B cell (primary cell): Measurements from ENCODE around the gene CFAP141. TPM values are rescaled to one million over a fixed set of nuclear protein-coding genes. Genes with fewer than 3 reads are reported as not detected.

Experiments
- ATAC-seq: fragments of 200-7000 bp; cut with Tn5 transposase; one replicate; pipeline ENCODE4 v1.10.0; 2021; ENCODE audit warnings: low read depth, mild to moderate bottlenecking, moderate number of reproducible peaks, moderate library complexity
- CTCF ChIA-PET: fragments of 350-600 bp; sonication (Branson Sonifier 250); formaldehyde crosslinking; loops from one replicate; lab custom pipeline; 2021; ENCODE audit warnings: antibody characterized with exemption, inconsistent platforms; lab: Charles Lee
- POLR2A ChIA-PET: fragments of 350-600 bp; sonication (Branson Sonifier 250); formaldehyde crosslinking; loops from one replicate; lab custom pipeline; 2021; ENCODE audit warnings: antibody characterized with exemption; lab: Charles Lee
- DNase-seq: peaks from one replicate; pipeline ENCODE4 v3.0.0; 2013
- H2AFZ ChIP-seq: 2 replicates; pipeline ENCODE4 v1.6.1; 2012; ENCODE audit warnings: mild to moderate bottlenecking, low read depth, low read length; ENCODE audit not compliant: insufficient read depth, poor library complexity, severe bottlenecking
- H3K27ac ChIP-seq, 2 donors: 1 replicate in 1 of 2; 2 replicates in 1 of 2; pipeline ENCODE4 v1.5.1; 2012 to 2013; ENCODE audit warnings: low read length in 2 of 2, mild to moderate bottlenecking in 2 of 2, moderate library complexity in 1 of 2
- H3K27me3 ChIP-seq, 4 experiments: fragments of 200-600 bp in 1 of 4; sonication (generic) in 1 of 4; replicated peaks in 1 of 4; 1 replicate in 2 of 4; 2 replicates in 2 of 4; pipeline versions ENCODE4 v1.6.1 to v1.7.0; 2013 to 2016; ENCODE audit warnings: low read length in 3 of 4, mild to moderate bottlenecking in 2 of 4, mixed read lengths in 1 of 4, moderate library complexity in 1 of 4; ENCODE audit not compliant: insufficient read depth in 4 of 4, control insufficient read depth in 3 of 4; ENCODE audit errors: control extremely low read depth in 1 of 4
- H3K36me3 ChIP-seq, 2 experiments: replicated peaks in 1 of 2; 1 replicate in 1 of 2; 2 replicates in 1 of 2; pipeline versions ENCODE4 v1.6.1 to v1.7.1; 2013; ENCODE audit warnings: low read length in 1 of 2; ENCODE audit not compliant: insufficient read depth in 2 of 2, control insufficient read depth in 1 of 2; ENCODE audit errors: control extremely low read depth in 1 of 2, extremely low read depth in 1 of 2
- H3K4me1 ChIP-seq, 2 donors: fragments of 200-600 bp in 1 of 2; sonication (generic) in 1 of 2; 1 replicate in 1 of 2; 2 replicates in 1 of 2; pipeline versions ENCODE4 v1.5.1 to v1.6.1; 2013 to 2017; ENCODE audit warnings: low read length in 2 of 2; ENCODE audit not compliant: control insufficient read depth in 2 of 2, insufficient read depth in 2 of 2
- H3K4me2 ChIP-seq: replicated peaks from 2 replicates; pipeline ENCODE3; 2012; ENCODE audit warnings: mild to moderate bottlenecking, low read depth, low read length; ENCODE audit not compliant: poor library complexity, severe bottlenecking
- H3K4me3 ChIP-seq, 5 experiments: fragments of 200-600 bp in 1 of 5; sonication (generic) in 1 of 5; 1 replicate in 3 of 5; 2 replicates in 2 of 5; pipeline versions ENCODE4 v1.5.1 to v1.7.0; 2011 to 2016; ENCODE audit warnings: low read length in 4 of 5, mild to moderate bottlenecking in 4 of 5, low read depth in 2 of 5, control low read depth in 1 of 5, moderate library complexity in 1 of 5; ENCODE audit not compliant: insufficient read depth in 1 of 5; ENCODE audit errors: control extremely low read depth in 1 of 5, extremely low read depth in 1 of 5
- H3K79me2 ChIP-seq: fragments of 200-600 bp; sonication (generic); one replicate; pipeline ENCODE4 v1.6.0; 2016; ENCODE audit warnings: low read length; ENCODE audit not compliant: control insufficient read depth, insufficient read depth
- H3K9ac ChIP-seq: fragments of 200-600 bp; sonication (generic); 2 replicates; pipeline ENCODE4 v1.6.1; 2017; ENCODE audit warnings: mild to moderate bottlenecking, low read length, moderate library complexity
- H3K9me3 ChIP-seq, 3 donors: one replicate each; pipeline versions ENCODE4 v1.6.1 to v1.7.1; 2013; ENCODE audit warnings: low read length in 2 of 3; ENCODE audit not compliant: control insufficient read depth in 2 of 3, insufficient read depth in 1 of 3; ENCODE audit errors: control extremely low read depth in 1 of 3
- H4K20me1 ChIP-seq: 2 replicates; pipeline ENCODE4 v1.6.0; 2012; ENCODE audit warnings: mild to moderate bottlenecking, low read length; ENCODE audit not compliant: insufficient read depth, control insufficient read depth, poor library complexity, severe bottlenecking
- H3K27ac Mint-ChIP-seq: one replicate; pipeline ENCODE4 v1.8.0; 2021; ENCODE audit warnings: mixed read lengths
- H3K27me3 Mint-ChIP-seq: one replicate; pipeline ENCODE4 v1.8.0; 2021; ENCODE audit warnings: mixed read lengths
- H3K4me1 Mint-ChIP-seq: one replicate; pipeline ENCODE4 v1.8.0; 2021; ENCODE audit warnings: mixed read lengths
- H3K4me3 Mint-ChIP-seq: one replicate; pipeline ENCODE4 v1.8.0; 2021; ENCODE audit warnings: mixed read lengths
- H3K9me3 Mint-ChIP-seq: one replicate; pipeline ENCODE4 v1.8.0; 2022; ENCODE audit warnings: mixed read lengths; ENCODE audit not compliant: insufficient read depth
- EZH2 ChIP-seq: IDR thresholded peaks from 2 replicates; pipeline ENCODE4 v1.6.1; 2012; ENCODE audit warnings: borderline replicate concordance, low read depth, mild to moderate bottlenecking, moderate library complexity, low read length; ENCODE audit not compliant: insufficient read depth, poor library complexity, severe bottlenecking
- WGBS: methylation state at CpG from one replicate; pipeline ENCODE4 v1.1.5; 2013; ENCODE audit warnings: missing lambda C conversion rate; ENCODE audit not compliant: insufficient coverage; 5-methylcytosine and 5-hydroxymethylcytosine counted together
- intact Hi-C: fragments of 100-400 bp; cut with micrococcal nuclease; formaldehyde crosslinking; loops from one replicate; pipeline ENCODE4 v1.10.0; 2022
- polyA plus RNA-seq: library from polyadenylated mRNA; depleted of rRNA; stranded (reverse); fragments of >200 nt; gene quantifications from 2 replicates; pipeline ENCODE4 v1.2.3, GENCODE V29; 2012
- total RNA-seq, 2 donors: library from RNA; stranded (reverse); fragments of 120-200 nt in 1 of 2; gene quantifications; 1 replicate in 1 of 2; 2 replicates in 1 of 2; pipeline versions ENCODE4 v1.2.3 to v1.2.4, GENCODE V29; 2013 to 2022
- TF ChIP-seq, protein P1 (sequence below): fragments of 200-600 bp; IDR thresholded peaks from one replicate; pipeline ENCODE4 v1.8.0; 2022; ENCODE audit warnings: antibody characterized with exemption, mild to moderate bottlenecking

Gene CFAP141
- total and polyA plus RNA-seq, 2 donors (not counting 1 experiment from before 2014, with no cell fraction given) = not detected

- peaks cover 7% of the 10 kb centered on the region for H3K4me1 Mint-ChIP-seq
- Histone ChIP-seq H3K4me1 (no peaks in the 10 kb centered on the region), H3K4me2 (no peak overlapping the region), H3K27me3 (no peaks in the 10 kb centered on the region), H2AFZ (no peak overlapping the region), H4K20me1 (peaks cover 27% of the 10 kb centered on the region), H3K36me3 (peaks cover 28 to 85% of the 10 kb centered on the region in 2 experiments), H3K27ac (no peak overlapping the region), H3K9ac (no peak overlapping the region), H3K4me3 (no peak overlapping the region), H3K79me2 (peaks cover 28% of the 10 kb centered on the region), H3K9me3 (no peaks in the 10 kb centered on the region)
- DNase-seq (no peak), ATAC-seq (no peak)
- H3K4me3 Mint-ChIP-seq = no peak overlapping the region
- ChIA-PET CTCF (no interaction called here), POLR2A (no interaction called here)
- no peak for TF ChIP-seq EZH2
- TF ChIP-seq, protein P1, sequence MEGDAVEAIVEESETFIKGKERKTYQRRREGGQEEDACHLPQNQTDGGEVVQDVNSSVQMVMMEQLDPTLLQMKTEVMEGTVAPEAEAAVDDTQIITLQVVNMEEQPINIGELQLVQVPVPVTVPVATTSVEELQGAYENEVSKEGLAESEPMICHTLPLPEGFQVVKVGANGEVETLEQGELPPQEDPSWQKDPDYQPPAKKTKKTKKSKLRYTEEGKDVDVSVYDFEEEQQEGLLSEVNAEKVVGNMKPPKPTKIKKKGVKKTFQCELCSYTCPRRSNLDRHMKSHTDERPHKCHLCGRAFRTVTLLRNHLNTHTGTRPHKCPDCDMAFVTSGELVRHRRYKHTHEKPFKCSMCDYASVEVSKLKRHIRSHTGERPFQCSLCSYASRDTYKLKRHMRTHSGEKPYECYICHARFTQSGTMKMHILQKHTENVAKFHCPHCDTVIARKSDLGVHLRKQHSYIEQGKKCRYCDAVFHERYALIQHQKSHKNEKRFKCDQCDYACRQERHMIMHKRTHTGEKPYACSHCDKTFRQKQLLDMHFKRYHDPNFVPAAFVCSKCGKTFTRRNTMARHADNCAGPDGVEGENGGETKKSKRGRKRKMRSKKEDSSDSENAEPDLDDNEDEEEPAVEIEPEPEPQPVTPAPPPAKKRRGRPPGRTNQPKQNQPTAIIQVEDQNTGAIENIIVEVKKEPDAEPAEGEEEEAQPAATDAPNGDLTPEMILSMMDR = no peak
- H3K27ac Mint-ChIP-seq = peak overlapping the region; percentile 17
- H3K27me3 Mint-ChIP-seq = no peaks in the 10 kb centered on the region
- WGBS = 100% methylated on average over 3 of the region's 3 CpGs
- intact Hi-C loops = no loop called here
- no peaks in the 10 kb centered on the region for H3K9me3 Mint-ChIP-seq
Observed at GRCh38 chr1:154241703-154242351, 35.7 kb upstream of the CFAP141 start.

- no peak overlapping the region for H3K4me3 Mint-ChIP-seq
- H2AFZ ChIP-seq = no peak overlapping the region
- peaks cover 7% of the 10 kb centered on the region for H3K4me1 Mint-ChIP-seq
- no peaks in the 10 kb centered on the region for H3K27me3 Mint-ChIP-seq
- no peak overlapping the region for H3K27ac Mint-ChIP-seq
- H3K4me3 ChIP-seq = no peak overlapping the region
- H4K20me1 ChIP-seq = peaks cover 27% of the 10 kb centered on the region
- no peak for ATAC-seq
- no peak overlapping the region for H3K4me2 ChIP-seq
- ChIA-PET CTCF (interaction anchor here (0.9 kb wide), 1 partner anchor 11 kb away, joined by 3 read pairs; no protein-coding TSS in a partner anchor), POLR2A (interaction anchor here (0.7 kb wide), 1 partner anchor 20 kb away, joined by 3 read pairs; a partner anchor contains a TSS)
- no CpG with 5 or more reads among the region's 3 CpGs for WGBS
- no peaks in the 10 kb centered on the region for H3K9me3 ChIP-seq
- intact Hi-C loops = no loop called here
- DNase-seq = no peak
- TF ChIP-seq EZH2 = no peak
- TF ChIP-seq, protein P1 = no peak
- no peak overlapping the region for H3K27ac ChIP-seq
- peaks cover 28 to 85% of the 10 kb centered on the region in 2 experiments for H3K36me3 ChIP-seq
- H3K27me3 ChIP-seq = no peaks in the 10 kb centered on the region
- H3K9me3 Mint-ChIP-seq = no peaks in the 10 kb centered on the region
- no peak overlapping the region for H3K9ac ChIP-seq
- H3K79me2 ChIP-seq = peaks cover 37% of the 10 kb centered on the region
- no peaks in the 10 kb centered on the region for H3K4me1 ChIP-seq
Observed at GRCh38 chr1:154240294-154240833, 34.2 kb upstream of the CFAP141 start.
